NB4 (cell line): ENCODE measurements around the gene DNAH17.

Experiments
- DNase-seq: peaks from one replicate; pipeline ENCODE4 v3.0.0; 2010; ENCODE audit warnings: low read depth
- H3K4me3 ChIP-seq: one replicate; pipeline ENCODE4 v1.5.1; 2011; ENCODE audit warnings: mild to moderate bottlenecking, low read depth, low read length, moderate library complexity
- CTCF ChIP-seq: IDR thresholded peaks from one replicate; pipeline ENCODE4 v1.5.1; 2012; ENCODE audit warnings: low read depth, low read length
- MAX ChIP-seq: IDR thresholded peaks from 2 replicates; pipeline ENCODE4 v1.6.1; 2011; ENCODE audit warnings: low read depth, low read length
- MYC ChIP-seq: IDR thresholded peaks from 2 replicates; pipeline ENCODE4 v1.6.1; 2011; ENCODE audit warnings: low read depth, low read length
- POLR2A ChIP-seq: IDR thresholded peaks from 2 replicates; pipeline ENCODE4 v1.6.1; 2011; ENCODE audit warnings: mild to moderate bottlenecking; ENCODE audit not compliant: insufficient read length; ENCODE audit errors: extremely low read depth

Gene DNAH17

GRCh38 chr17:78620099-78620498, 42.9 kb upstream of the DNAH17 start:
- DNase-seq, result no peak
- H3K4me3 ChIP-seq, result no peak overlapping the region
- no peak for TF ChIP-seq CTCF
- TF ChIP-seq POLR2A, result no peak
- no peak for TF ChIP-seq MYC
- TF ChIP-seq MAX, result no peak

GRCh38 chr17:78619334-78619733, 42.1 kb upstream of the DNAH17 start:
- no peak for DNase-seq
- no peak overlapping the region for H3K4me3 ChIP-seq
- TF ChIP-seq CTCF (no peak), MAX (no peak), MYC (no peak), POLR2A (no peak)

- no peak for DNase-seq
- TF ChIP-seq POLR2A, result no peak
- TF ChIP-seq MYC, result no peak
- TF ChIP-seq MAX, result no peak
- TF ChIP-seq CTCF, result no peak
- H3K4me3 ChIP-seq, result no peak overlapping the region
Measured at GRCh38 chr17:78618264-78619066, 41.3 kb upstream of the DNAH17 start.

- TF ChIP-seq CTCF (no peak), POLR2A (no peak), MYC (no peak), MAX (no peak)
- DNase-seq, result no peak
- H3K4me3 ChIP-seq, result no peak overlapping the region
Measured at GRCh38 chr17:78617511-78618061, 40.4 kb upstream of the DNAH17 start.

- no peak overlapping the region for H3K4me3 ChIP-seq
- TF ChIP-seq CTCF (no peak), MAX (no peak), MYC (no peak)
Measured at GRCh38 chr17:78616946-78617345, 39.8 kb upstream of the DNAH17 start.

More at GRCh38 chr17:78616946-78617345, 39.8 kb upstream of the DNAH17 start:
- no peak for DNase-seq
